Activated naive CD4-positive, alpha-beta T cell treated with anti-CD3 and anti-CD28 coated beads, Interleukin-2, amount 50 U/mL, for 16 hours (primary cell): ENCODE measurements around the gene NMS.

Experiments used
- DNase-seq: peaks from one replicate; pipeline ENCODE4 v3.0.0-alpha.2; 2020

NMS gene

DNA sequence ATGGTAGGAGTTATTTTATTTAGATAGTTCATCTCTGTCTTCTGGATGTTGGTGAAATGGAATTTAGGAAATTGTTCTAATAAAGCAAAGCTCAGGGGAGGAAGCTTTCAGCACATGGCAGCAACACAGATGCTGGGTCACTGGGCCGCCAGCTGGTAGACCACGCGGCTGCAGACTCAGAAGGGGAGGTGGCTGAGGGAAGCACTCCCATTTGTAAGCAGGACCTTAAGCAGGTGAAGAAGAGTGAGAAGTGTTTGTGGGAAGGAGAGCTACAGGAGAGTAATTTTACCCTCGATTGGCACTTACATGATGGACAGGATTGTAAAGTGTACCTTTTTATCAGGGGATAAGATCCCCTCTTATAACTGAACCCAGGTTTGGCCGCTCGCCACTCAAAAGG, 24.4 kb downstream of the NMS start:
- DNase-seq: no peak

- DNase-seq: no peak
Measured at GRCh38 chr2:100502782-100503181, 32.5 kb downstream of the NMS start.

GRCh38 chr2:100504542-100504941, 34.3 kb downstream of the NMS start:
- no peak for DNase-seq

GRCh38 chr2:100509066-100509465, 38.8 kb downstream of the NMS start:
- no peak for DNase-seq

- DNase-seq: no peak
Measured at GRCh38 chr2:100513650-100514049, 43.4 kb downstream of the NMS start.

DNA sequence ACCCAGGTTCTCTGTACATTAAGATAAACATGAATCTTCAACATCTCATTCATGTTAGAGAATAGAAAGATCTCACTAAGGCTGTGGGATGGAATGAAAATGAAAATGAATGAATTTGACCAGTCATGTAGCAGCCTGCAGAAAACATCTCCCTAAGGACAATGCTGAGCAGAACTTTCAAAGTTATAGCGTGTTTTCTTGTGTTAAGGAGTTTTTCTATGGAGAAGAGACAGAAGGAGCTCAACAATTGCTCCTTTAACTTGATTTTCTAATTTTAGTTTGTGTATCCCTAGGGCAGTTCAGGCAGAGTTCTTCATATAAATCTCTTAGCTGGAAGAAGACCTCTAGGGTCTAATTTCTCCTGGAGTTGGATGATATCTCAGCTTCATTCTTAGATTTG, 47.3 kb downstream of the NMS start:
- no peak for DNase-seq

- DNase-seq: no peak
Measured at GRCh38 chr2:100518801-100519200, 48.5 kb downstream of the NMS start.

GRCh38 chr2:100520224-100520623, 49.9 kb downstream of the NMS start:
- DNase-seq: no peak

DNA sequence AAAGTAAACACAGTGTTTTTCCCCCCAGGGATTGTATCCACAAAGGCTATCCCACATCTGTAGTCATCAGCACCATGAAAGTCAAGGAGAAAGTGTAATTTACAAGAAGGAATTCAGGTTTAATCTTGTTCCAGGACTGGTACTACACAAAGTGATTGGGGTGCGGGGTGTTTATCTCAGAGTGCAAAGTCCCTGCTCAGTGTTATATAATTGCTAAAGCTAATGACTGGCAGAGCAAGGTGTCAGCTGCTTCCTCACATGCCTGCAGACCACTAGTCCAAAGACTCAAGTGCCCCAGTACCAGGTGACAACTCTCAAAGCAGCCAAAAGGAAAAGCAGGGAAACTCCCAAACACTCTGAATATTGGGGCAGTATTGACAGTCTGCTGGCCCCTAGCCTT, 52.1 kb downstream of the NMS start:
- DNase-seq: no peak

DNA sequence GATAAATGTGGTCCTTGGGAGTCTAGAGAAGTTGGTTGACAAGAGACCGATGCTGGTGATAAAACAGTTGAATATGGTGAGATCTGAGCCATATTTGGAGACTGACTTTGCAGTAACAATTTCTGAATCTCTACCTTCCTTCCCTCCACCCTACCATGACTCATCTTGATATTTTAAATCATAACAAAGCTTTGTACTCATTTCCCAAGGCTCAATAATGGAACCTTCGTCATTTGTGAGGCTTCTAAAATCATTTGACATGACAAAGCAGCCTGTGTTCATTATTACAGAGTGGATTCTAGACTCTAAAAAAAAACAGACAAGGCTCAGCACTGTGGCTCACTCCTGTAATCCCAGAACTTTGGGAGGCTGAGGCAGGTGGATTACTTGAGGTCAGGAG, 54.0 kb downstream of the NMS start:
- no peak for DNase-seq

- DNase-seq: no peak
Measured at GRCh38 chr2:100526868-100527267, 56.6 kb downstream of the NMS start.

- DNase-seq: no peak
Measured at GRCh38 chr2:100527440-100528015, 57.2 kb downstream of the NMS start.

DNA sequence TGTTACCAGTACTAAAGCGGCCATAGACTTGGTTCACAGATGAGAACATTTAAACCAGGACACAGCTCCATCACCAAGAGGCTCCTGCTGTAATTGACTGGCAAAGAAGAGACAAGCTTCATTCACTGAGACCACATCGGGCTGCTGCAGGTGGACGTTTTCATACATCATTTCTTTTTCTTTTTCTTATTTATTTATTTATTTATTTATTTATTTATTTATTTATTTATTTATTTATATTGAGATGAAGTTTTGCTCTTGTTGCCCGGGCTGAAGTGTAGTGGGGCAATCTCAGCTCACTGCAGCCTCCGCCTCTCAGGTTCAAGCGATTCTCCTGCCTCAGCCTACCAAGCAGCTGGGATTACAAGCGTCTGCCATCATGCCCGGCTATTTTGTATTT, 58.9 kb downstream of the NMS start:
- no peak for DNase-seq

DNA sequence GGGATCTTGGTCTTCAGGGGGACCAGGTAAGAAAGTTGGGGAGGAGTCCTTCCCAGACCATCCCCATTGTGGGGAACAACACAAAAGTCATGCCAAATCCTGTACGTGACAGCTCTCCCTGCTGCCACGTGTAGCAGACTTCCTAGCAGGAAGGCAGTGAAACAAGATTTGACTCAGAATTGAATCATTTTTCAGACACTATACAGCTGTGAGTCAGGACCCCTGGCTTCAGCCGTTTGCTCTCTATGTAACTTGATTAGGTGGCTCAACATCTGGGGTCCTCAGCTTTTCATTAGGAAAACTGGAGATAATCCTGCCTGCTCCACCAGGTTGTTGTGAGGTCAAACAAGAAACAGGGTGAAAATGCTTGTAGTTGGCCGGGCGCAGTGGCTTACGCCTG, 59.6 kb downstream of the NMS start:
- no peak for DNase-seq
